Measurements from ENCODE around the gene TIAM1. TPM values are rescaled to one million over a fixed set of nuclear protein-coding genes. Genes with fewer than 3 reads are reported as not detected.

Gene TIAM1
- total and polyA plus RNA-seq, 12 donors, result 6.5 to 33.3 (median 15.9) TPM

DNA sequence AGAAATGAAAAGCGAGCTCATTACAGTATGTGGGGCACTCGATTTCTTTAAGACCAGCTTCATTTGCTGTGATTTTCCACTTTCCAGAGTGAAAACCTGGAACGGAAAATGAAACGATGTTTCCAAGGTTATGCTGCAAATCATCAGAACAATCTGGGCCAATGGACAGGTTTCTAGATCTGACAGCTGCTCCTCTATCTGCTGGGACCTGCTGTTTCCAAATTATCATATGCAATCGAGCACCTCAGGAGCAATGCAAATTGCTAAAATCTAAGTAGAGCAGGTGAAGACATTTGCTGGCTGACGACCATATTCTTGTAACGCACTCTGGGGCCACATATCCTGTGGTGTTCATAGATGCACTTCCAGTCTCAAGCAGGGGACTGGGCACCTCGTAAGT is 39.7 kb upstream of the TIAM1 start:
- 68 to 77% (median 74%) methylated on average over 8 of the region's 8 CpGs for WGBS, 4 donors
- intact Hi-C loops (cut with DNase I), result no loop called here
- DNase-seq, result no peak
- H3K4me1 ChIP-seq (replicated peaks in 1 of 2), result no peaks in the 10 kb centered on the region
- H3K36me3 ChIP-seq (replicated peaks in 1 of 2), result no peaks in the 10 kb centered on the region
- H3K4me3 ChIP-seq, result no peak overlapping the region
- no peak overlapping the region for H3K27ac ChIP-seq
- TF ChIP-seq CTCF (IDR thresholded peaks at IDR 0.05) (no peak), POLR2A (IDR thresholded peaks at IDR 0.05) (no peak)
- no peaks in the 10 kb centered on the region for H3K9me3 ChIP-seq (replicated peaks in 1 of 3)
- H3K27me3 ChIP-seq, result no peaks in the 10 kb centered on the region

GRCh38 chr21:31382060-31382459 is 38.0 kb upstream of the TIAM1 start:
- no peak for TF ChIP-seq POLR2A (IDR thresholded peaks at IDR 0.05)
- no peak for TF ChIP-seq CTCF (IDR thresholded peaks at IDR 0.05)
- intact Hi-C loops (cut with DNase I), result no loop called here
- WGBS, 4 donors, result 75 to 89% (median 79%) methylated on average over 5 of the region's 5 CpGs

DNA sequence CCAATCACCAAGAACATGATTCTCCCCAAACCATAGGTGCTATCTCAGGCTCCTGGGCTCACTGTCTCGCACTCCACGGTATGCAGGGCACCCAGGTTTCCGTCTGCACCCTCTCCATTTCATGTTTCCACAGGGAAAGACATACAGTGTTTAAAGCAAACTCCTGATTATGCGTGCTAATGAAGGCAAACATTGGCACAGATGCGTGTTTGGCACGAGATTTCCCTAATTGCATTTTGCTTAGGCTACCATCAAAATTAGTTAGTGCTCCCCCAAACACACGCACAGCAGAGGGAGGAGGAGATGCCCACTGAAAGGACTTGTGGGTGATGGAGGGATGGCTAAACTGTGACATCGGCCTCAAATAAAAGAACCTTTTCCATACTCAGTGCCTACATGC is 32.2 kb upstream of the TIAM1 start:
- Histone ChIP-seq H3K4me3 (no peak overlapping the region), H3K27me3 (no peaks in the 10 kb centered on the region), H3K4me1 (replicated peaks in 1 of 2) (no peaks in the 10 kb centered on the region), H3K9me3 (replicated peaks in 1 of 3) (no peaks in the 10 kb centered on the region), H3K27ac (no peak overlapping the region), H3K36me3 (replicated peaks in 1 of 2) (no peaks in the 10 kb centered on the region)
- no peak for DNase-seq
- 80 to 89% (median 84%) methylated on average over 8 of the region's 8 CpGs for WGBS, 4 donors
- no peak for TF ChIP-seq POLR2A (IDR thresholded peaks at IDR 0.05)
- no peak for TF ChIP-seq CTCF (IDR thresholded peaks at IDR 0.05)
- intact Hi-C loops (cut with DNase I), result no loop called here

More at GRCh38 chr21:31382060-31382459, 38.0 kb upstream of the TIAM1 start:
- Histone ChIP-seq H3K27me3 (no peaks in the 10 kb centered on the region), H3K9me3 (replicated peaks in 1 of 3) (no peaks in the 10 kb centered on the region), H3K27ac (no peak overlapping the region), H3K4me3 (no peak overlapping the region), H3K4me1 (replicated peaks in 1 of 2) (no peaks in the 10 kb centered on the region), H3K36me3 (replicated peaks in 1 of 2) (no peaks in the 10 kb centered on the region)
- no peak for DNase-seq

- TF ChIP-seq POLR2A (IDR thresholded peaks at IDR 0.05), result no peak
- H3K4me1 ChIP-seq (replicated peaks in 1 of 2), result no peaks in the 10 kb centered on the region
- no peaks in the 10 kb centered on the region for H3K36me3 ChIP-seq (replicated peaks in 1 of 2)
- H3K4me3 ChIP-seq, result no peak overlapping the region
- no peak overlapping the region for H3K27ac ChIP-seq
- DNase-seq, result no peak
- H3K27me3 ChIP-seq, result no peaks in the 10 kb centered on the region
- intact Hi-C loops (cut with DNase I), result no loop called here
- 65 to 79% (median 72%) methylated on average over 4 of the region's 4 CpGs for WGBS, 4 donors
- no peaks in the 10 kb centered on the region for H3K9me3 ChIP-seq (replicated peaks in 1 of 3)
These were observed 30.3 kb upstream of the TIAM1 start for GRCh38 chr21:31374395-31374794.

GRCh38 chr21:31372471-31372765 is 28.4 kb upstream of the TIAM1 start:
- TF ChIP-seq POLR2A (IDR thresholded peaks at IDR 0.05) (no peak), CTCF (IDR thresholded peaks at IDR 0.05) (no peak)
- no peak for DNase-seq
- Histone ChIP-seq H3K4me3 (no peak overlapping the region), H3K36me3 (replicated peaks in 1 of 2) (no peaks in the 10 kb centered on the region), H3K27ac (no peak overlapping the region), H3K9me3 (replicated peaks in 1 of 3) (no peaks in the 10 kb centered on the region), H3K27me3 (no peaks in the 10 kb centered on the region), H3K4me1 (replicated peaks in 1 of 2) (no peaks in the 10 kb centered on the region)
- WGBS, 4 donors, result 85 to 100% (median 94%) methylated on average over 3 of the region's 3 CpGs
- intact Hi-C loops (cut with DNase I), result no loop called here

Data from adrenal gland (tissue), 12 donors.